ENCODE results near the gene SPATA31D4.

SPATA31D4 gene

DNA sequence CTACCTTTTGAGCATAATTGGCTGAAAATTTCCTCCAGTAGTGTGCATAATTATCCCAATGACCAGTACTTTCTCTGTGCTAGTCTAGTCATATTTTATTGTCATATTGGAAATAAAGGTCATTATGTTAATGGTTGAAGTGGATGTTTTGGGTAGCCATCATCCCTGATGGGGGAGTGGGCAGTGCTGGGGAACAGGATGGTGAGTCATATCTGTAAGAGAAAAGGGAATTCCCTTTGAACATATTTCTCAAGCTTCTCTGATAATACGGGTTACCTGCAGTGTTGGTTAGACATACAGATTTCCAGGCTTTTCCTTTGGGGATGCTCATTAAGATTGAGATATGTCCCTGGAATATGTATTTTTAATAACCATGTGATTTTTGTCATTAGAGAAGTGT lies 33.3 kb upstream of the SPATA31D4 start:
- H3K27ac ChIP-seq: no peak overlapping the region
- no peak for TF ChIP-seq ZFX (IDR thresholded peaks at IDR 0.05)
- TF ChIP-seq CTCF (conservative IDR thresholded peaks at IDR 0.05): no peak

DNA sequence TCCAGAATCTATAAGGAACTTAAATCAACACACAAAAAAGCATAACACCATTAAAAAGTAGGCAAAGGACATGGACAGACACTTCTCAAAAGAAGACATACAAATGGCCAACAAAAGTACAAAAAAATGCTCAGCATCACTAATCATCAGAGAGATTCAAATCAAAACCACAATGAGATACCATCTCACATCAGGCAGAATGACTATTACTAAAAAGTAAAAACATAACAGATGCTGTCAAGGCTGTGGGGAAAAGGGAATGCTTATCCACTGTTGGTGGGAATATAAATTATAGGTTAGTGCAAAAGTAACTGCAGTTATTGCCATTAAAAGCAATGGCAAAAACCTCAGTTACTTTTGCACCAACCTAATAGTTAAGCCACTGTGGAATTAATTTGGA lies 32.2 kb upstream of the SPATA31D4 start:
- no peak for TF ChIP-seq CTCF (conservative IDR thresholded peaks at IDR 0.05)
- TF ChIP-seq ZFX (IDR thresholded peaks at IDR 0.05): no peak
- H3K27ac ChIP-seq: no peak overlapping the region

DNA sequence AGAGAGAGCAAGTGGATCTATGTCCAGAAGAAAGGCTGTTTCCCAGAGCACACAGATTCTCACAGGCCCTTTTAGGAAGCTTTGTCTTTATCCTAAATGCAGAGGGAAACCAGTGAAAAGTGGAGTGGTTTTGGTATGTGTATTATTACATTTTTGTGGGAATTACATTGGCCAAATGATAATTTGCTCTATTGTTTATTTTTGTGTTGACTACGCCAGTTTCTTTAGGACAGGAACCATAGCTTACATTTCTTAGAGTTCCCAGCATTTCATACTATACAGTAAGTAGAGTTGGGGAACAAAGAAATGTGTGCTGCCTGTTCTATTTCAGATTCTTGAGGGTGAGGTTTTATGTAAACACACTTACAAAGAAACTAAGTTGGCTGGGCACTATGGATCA lies 29.4 kb upstream of the SPATA31D4 start:
- H3K27ac ChIP-seq: no peak overlapping the region
- TF ChIP-seq ZFX (IDR thresholded peaks at IDR 0.05) (no peak), CTCF (conservative IDR thresholded peaks at IDR 0.05) (no peak)

- TF ChIP-seq ZFX (IDR thresholded peaks at IDR 0.05) (no peak), CTCF (conservative IDR thresholded peaks at IDR 0.05) (no peak)
- H3K27ac ChIP-seq: no peak overlapping the region
Observed at GRCh38 chr9:81902196-81902595, 26.0 kb upstream of the SPATA31D4 start.

DNA sequence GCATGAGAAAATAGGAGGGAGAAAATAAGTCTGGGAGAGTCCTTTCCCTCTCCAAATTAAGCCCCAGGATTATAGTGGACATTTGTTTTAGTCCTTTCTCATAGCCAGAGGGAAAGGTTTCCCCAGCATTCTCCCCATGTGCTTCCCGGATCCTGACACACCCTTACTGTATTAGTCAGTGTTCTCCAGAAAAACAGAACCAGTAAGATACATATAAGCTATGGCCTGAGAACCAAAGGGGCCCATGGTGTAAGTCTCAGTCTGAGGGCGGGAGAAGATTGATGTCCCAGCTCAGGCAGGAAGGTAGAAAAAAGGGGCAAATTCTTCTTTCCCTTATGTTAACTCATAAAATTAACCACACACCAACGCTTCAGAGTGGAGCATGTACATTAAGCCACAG lies 25.6 kb upstream of the SPATA31D4 start:
- no peak overlapping the region for H3K27ac ChIP-seq
- TF ChIP-seq CTCF (conservative IDR thresholded peaks at IDR 0.05) (no peak), ZFX (IDR thresholded peaks at IDR 0.05) (no peak)

- no peak overlapping the region for H3K27ac ChIP-seq
- TF ChIP-seq CTCF (conservative IDR thresholded peaks at IDR 0.05): no peak
- TF ChIP-seq ZFX (IDR thresholded peaks at IDR 0.05): no peak
Observed at GRCh38 chr9:81906671-81907070, 21.6 kb upstream of the SPATA31D4 start.

GRCh38 chr9:81912135-81912534 lies 16.1 kb upstream of the SPATA31D4 start:
- H3K27ac ChIP-seq: no peak overlapping the region
- no peak for TF ChIP-seq CTCF (conservative IDR thresholded peaks at IDR 0.05)
- no peak for TF ChIP-seq ZFX (IDR thresholded peaks at IDR 0.05)

All from C4-2B (cell line).